Activated naive CD4-positive, alpha-beta T cell treated with anti-CD3 and anti-CD28 coated beads, Interleukin-2, amount 50 U/mL, for 72 hours (primary cell): ENCODE measurements around the gene ZYG11B. TPM values are rescaled to one million over a fixed set of nuclear protein-coding genes. Genes with fewer than 3 reads are reported as not detected.
"Not testable (repeated sequence)": the region's sequence is repeated elsewhere in the genome, so short reads cannot be mapped to it uniquely, and the experiment has no call there.

Experiments used
- ATAC-seq, 2 donors: fragments of 150-1000 bp; cut with Tn5 transposase; 2 replicates each; pipeline ENCODE4 v1.10.0; 2021; ENCODE audit warnings: mild to moderate bottlenecking in 2 of 2, moderate library complexity in 2 of 2
- DNase-seq, 2 donors: peaks; one replicate each; pipeline ENCODE4 v3.0.0; 2021 to 2022; ENCODE audit warnings: low spot score in 2 of 2
- H3K27ac Mint-ChIP-seq, 2 donors: one replicate each; pipeline ENCODE4 v1.8.0; 2022; ENCODE audit warnings: mild to moderate bottlenecking in 2 of 2, mixed read lengths in 2 of 2
- H3K36me3 Mint-ChIP-seq, 2 donors: one replicate each; pipeline ENCODE4 v1.8.0; 2022; ENCODE audit warnings: mixed read lengths in 2 of 2
- H3K9me3 Mint-ChIP-seq, 2 donors: one replicate each; pipeline ENCODE4 v1.8.0; 2022; ENCODE audit warnings: mixed read lengths in 2 of 2
- total RNA-seq, 2 donors: library from RNA; stranded (reverse); gene quantifications; one replicate each; pipeline ENCODE4 v1.2.3, GENCODE V29; 2022

Gene ZYG11B
- total RNA-seq, 2 donors from 2014 or later = 13.6 to 13.7 TPM

DNA sequence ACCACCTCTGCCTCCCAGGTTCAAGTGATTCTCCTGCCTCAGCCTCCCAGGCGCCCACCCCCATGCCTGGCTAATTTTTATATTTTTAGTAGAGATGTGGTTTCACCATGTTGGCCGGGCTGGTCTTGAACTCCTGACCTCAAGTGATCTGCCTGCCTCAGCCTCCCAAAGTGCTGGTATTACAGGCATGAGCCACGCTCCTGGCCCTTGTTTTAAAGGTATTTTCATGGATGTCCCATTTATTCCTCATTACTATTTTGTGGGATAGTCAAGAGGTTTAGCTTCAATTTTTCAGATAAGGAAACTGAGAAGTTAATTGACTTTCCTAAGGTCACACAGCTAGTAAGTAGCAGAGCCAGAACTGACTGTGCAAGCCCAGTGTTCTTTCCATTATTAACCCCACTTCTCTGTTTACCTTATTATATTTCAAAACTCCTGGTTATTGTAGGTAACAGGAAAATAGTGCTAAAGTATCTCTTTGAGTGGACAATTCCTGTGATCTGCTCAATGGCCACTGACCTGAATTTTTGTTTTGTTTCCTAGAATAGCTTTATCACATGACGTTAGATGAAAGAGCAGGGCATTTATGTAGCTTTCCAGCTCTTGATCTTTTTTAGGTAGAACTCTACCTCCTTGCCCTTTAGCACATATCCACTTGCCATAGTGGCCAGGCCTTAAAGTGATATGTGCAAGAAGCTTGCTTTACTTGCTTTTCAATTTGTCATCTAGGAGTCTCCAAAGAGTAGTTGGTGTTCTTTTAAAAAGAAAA, 13.6 kb downstream of the ZYG11B start:
- no peaks in the 10 kb centered on the region for H3K9me3 Mint-ChIP-seq
- ATAC-seq = no peak
- H3K36me3 Mint-ChIP-seq = peaks cover 0 to 11% of the 10 kb centered on the region in 2 donors
- no peak for DNase-seq
- no peak overlapping the region for H3K27ac Mint-ChIP-seq

DNA sequence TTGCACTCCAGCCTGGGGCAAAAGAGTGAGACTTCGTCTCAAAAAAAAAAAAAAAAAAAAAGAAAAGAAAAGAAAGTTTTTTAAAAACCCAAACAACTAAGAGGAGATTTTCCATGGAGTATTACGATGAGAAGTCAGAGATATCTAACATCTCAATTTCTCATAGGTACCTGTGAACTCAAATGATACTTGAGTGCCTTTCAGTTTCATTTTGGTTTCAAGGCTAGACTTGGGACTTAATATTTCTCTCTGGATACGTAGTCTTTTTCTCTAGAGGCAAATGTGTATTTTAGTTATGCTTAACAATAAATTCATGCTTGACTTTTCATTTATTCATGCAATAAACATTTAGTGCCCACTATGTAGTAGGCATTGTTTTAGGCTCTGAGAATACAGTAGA, 15.0 kb downstream of the ZYG11B start:
- ATAC-seq (no peak), DNase-seq (no peak)
- Mint-ChIP-seq H3K36me3 (peaks cover 0 to 11% of the 10 kb centered on the region in 2 donors), H3K9me3 (no peaks in the 10 kb centered on the region), H3K27ac (no peak overlapping the region)

- Mint-ChIP-seq H3K9me3 (no peaks in the 10 kb centered on the region), H3K27ac (no peak overlapping the region), H3K36me3 (peaks cover 0 to 11% of the 10 kb centered on the region in 2 donors)
- DNase-seq (no peak), ATAC-seq (no peak)
These were observed 19.9 kb downstream of the ZYG11B start for GRCh38 chr1:52746189-52746588.

DNA sequence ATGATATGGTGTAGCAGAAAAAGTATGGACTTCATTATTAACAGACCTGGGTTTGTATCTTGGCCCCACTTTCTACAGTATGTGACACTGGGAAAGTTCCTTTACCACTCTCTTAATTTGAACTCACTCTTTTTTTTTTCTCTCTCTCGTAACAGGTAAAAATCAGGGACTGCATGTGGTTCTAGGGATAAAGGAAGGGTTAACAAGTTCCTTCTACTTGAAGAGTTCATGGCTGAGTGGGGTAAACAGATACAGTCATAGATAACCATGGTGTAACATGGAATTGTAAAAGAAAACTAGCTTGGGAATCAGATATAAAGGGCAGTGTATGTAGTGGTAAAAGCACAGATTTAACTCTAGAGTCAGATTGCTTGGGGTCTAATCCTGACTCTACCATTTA, 21.2 kb downstream of the ZYG11B start:
- no peak for DNase-seq
- ATAC-seq = no peak
- H3K27ac Mint-ChIP-seq = no peak overlapping the region
- peaks cover 0 to under 1% of the 10 kb centered on the region in 2 donors for H3K36me3 Mint-ChIP-seq
- no peaks in the 10 kb centered on the region for H3K9me3 Mint-ChIP-seq

DNA sequence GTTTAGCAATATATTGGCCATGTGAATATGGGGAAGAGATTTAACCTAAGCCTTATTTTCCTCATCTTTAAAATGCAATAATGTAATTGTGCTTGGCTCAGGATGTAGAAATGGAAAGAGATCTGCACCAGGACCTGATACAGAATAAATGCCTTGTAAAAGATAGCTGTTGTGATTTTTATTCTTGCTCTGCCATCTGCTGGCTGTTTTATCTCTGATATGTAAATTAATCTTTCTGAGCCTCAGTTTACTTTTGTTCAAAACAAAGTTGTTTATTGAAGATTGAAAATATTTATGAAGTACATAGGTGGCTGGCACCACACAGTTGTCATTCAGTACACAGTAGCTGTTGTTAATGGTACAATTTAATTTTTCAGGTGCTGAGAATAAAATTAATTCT, 21.9 kb downstream of the ZYG11B start:
- Mint-ChIP-seq H3K27ac (no peak overlapping the region), H3K9me3 (no peaks in the 10 kb centered on the region), H3K36me3 (no peaks in the 10 kb centered on the region)
- DNase-seq = no peak
- ATAC-seq = no peak

GRCh38 chr1:52749496-52749895, 23.2 kb downstream of the ZYG11B start:
- H3K36me3 Mint-ChIP-seq, ATAC-seq, H3K9me3 Mint-ChIP-seq, DNase-seq, H3K27ac Mint-ChIP-seq: not testable (repeated sequence)

- not testable (repeated sequence) for H3K36me3 Mint-ChIP-seq, ATAC-seq, H3K9me3 Mint-ChIP-seq, DNase-seq, H3K27ac Mint-ChIP-seq
These were observed 23.9 kb downstream of the ZYG11B start for GRCh38 chr1:52750139-52750538.

GRCh38 chr1:52751589-52752483, 25.6 kb downstream of the ZYG11B start:
- Mint-ChIP-seq H3K9me3 (no peaks in the 10 kb centered on the region), H3K27ac (peak overlapping the region in 1 of 2 donors; percentile 22), H3K36me3 (no peaks in the 10 kb centered on the region)
- ATAC-seq = no peak
- DNase-seq = no peak

GRCh38 chr1:52752484-52752826, 26.2 kb downstream of the ZYG11B start:
- DNase-seq = no peak
- Mint-ChIP-seq H3K9me3 (no peaks in the 10 kb centered on the region), H3K27ac (no peak overlapping the region), H3K36me3 (no peaks in the 10 kb centered on the region)
- ATAC-seq = no peak

GRCh38 chr1:52753169-52753568, 26.9 kb downstream of the ZYG11B start:
- DNase-seq (no peak), ATAC-seq (no peak)
- H3K9me3 Mint-ChIP-seq = no peaks in the 10 kb centered on the region
- no peaks in the 10 kb centered on the region for H3K36me3 Mint-ChIP-seq
- H3K27ac Mint-ChIP-seq = no peak overlapping the region

- no peaks in the 10 kb centered on the region for H3K36me3 Mint-ChIP-seq
- ATAC-seq = no peak
- no peak overlapping the region for H3K27ac Mint-ChIP-seq
- DNase-seq = no peak
- H3K9me3 Mint-ChIP-seq = no peaks in the 10 kb centered on the region
These were observed 29.8 kb downstream of the ZYG11B start for GRCh38 chr1:52756020-52756419.

- no peak overlapping the region for H3K27ac Mint-ChIP-seq
These were observed 33.7 kb downstream of the ZYG11B start for GRCh38 chr1:52759908-52760307.

GRCh38 chr1:52767596-52768280, 41.5 kb downstream of the ZYG11B start:
- Mint-ChIP-seq H3K9me3 (no peaks in the 10 kb centered on the region), H3K36me3 (no peaks in the 10 kb centered on the region), H3K27ac (peak overlapping the region in 1 of 2 donors; percentile 24)
- DNase-seq (no peak), ATAC-seq (no peak)

More at GRCh38 chr1:52759908-52760307, 33.7 kb downstream of the ZYG11B start:
- DNase-seq (no peak), ATAC-seq (no peak)
- H3K36me3 Mint-ChIP-seq = peaks cover 0 to 4% of the 10 kb centered on the region in 2 donors
- H3K9me3 Mint-ChIP-seq = no peaks in the 10 kb centered on the region

DNA sequence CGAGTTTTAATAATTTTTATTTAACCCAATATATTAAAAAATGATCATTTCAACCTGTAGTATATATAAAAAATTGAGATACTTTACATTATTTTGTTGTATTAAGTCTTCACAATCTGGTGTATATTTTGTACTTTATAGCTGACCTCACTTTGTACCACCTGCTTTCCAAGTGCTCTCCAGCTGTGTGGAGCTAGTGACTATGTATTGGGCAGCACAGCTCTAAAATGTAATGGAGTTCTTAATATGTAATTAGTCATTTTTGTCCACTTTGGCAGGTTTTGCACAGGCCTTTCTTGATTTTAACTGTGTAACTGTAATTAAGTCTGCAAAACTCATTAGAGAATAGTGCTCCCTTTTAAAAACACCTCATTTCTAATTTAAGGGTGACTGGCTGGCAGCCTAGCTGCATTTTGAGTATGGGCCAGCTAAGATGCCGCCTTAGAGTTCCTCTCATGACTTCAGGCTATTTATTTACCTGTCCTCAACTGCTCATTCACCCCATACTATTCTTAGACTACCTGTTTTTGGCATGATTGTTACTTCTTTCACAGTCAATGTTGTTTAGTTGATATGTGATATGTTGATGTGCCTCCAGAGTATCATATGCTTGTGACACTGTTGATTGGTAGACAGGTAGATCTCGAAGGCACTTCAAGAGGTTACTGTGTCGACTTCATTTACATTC, 43.2 kb downstream of the ZYG11B start:
- Mint-ChIP-seq H3K9me3 (no peaks in the 10 kb centered on the region), H3K27ac (no peak overlapping the region), H3K36me3 (no peaks in the 10 kb centered on the region)
- no peak for ATAC-seq
- no peak for DNase-seq

- H3K27ac Mint-ChIP-seq = no peak overlapping the region
- no peaks in the 10 kb centered on the region for H3K36me3 Mint-ChIP-seq
- no peaks in the 10 kb centered on the region for H3K9me3 Mint-ChIP-seq
- no peak for ATAC-seq
- DNase-seq = no peak
These were observed 45.1 kb downstream of the ZYG11B start for GRCh38 chr1:52771384-52771783.

- Mint-ChIP-seq H3K27ac (no peak overlapping the region), H3K9me3 (no peaks in the 10 kb centered on the region), H3K36me3 (peaks cover 4 to 14% of the 10 kb centered on the region in 2 donors)
- DNase-seq = no peak
- no peak for ATAC-seq
These were observed 59.9 kb downstream of the ZYG11B start for GRCh38 chr1:52786148-52786547.
